Urinary bladder (tissue), 4 donors: ENCODE measurements around the gene PIP5K1B. TPM values are rescaled to one million over a fixed set of nuclear protein-coding genes. Genes with fewer than 3 reads are reported as not detected.

ENCODE experiments used
- DNase-seq: peaks from one replicate; pipeline ENCODE4 v3.0.0-alpha.2; 2015; ENCODE audit errors: extremely low spot score
- H3K27ac ChIP-seq: one replicate; pipeline ENCODE4 v1.5.1; 2013; ENCODE audit warnings: low read depth, mild to moderate bottlenecking, moderate library complexity
- H3K36me3 ChIP-seq: one replicate; pipeline ENCODE4 v1.6.1; 2013; ENCODE audit warnings: mild to moderate bottlenecking, moderate library complexity; ENCODE audit not compliant: insufficient read depth
- H3K4me1 ChIP-seq: one replicate; pipeline ENCODE4 v1.6.1; 2013; ENCODE audit warnings: mild to moderate bottlenecking, moderate library complexity; ENCODE audit not compliant: insufficient read depth
- H3K4me3 ChIP-seq: one replicate; pipeline ENCODE4 v1.5.1; 2013; ENCODE audit warnings: low read depth, low read length
- WGBS: extraction: QIAGEN DNeasy Blood & Tissue Kit; methylation state at CpG from one replicate; pipeline ENCODE4 v1.1.7; 2013; 5-methylcytosine and 5-hydroxymethylcytosine counted together
- polyA plus RNA-seq: library from polyadenylated mRNA; stranded (reverse); fragments of 200-250 nt; gene quantifications from one replicate; pipeline ENCODE4 v1.2.3, GENCODE V29; 2013
- total RNA-seq: library from RNA; depleted of rRNA; stranded (reverse); fragments of >200 nt; gene quantifications from one replicate; pipeline ENCODE4 v1.2.3, GENCODE V29; 2014
- donor health status: healthy with polysubstance abuse.
- donor health status: healthy.

PIP5K1B gene
- total and polyA plus RNA-seq, 2 donors, result 3.1 to 6.4 TPM

GRCh38 chr9:68751556-68751955 lies 46.5 kb downstream of the PIP5K1B start:
- no peaks in the 10 kb centered on the region for H3K36me3 ChIP-seq
- H3K27ac ChIP-seq, result no peak overlapping the region
- no peaks in the 10 kb centered on the region for H3K4me1 ChIP-seq
- no peak overlapping the region for H3K4me3 ChIP-seq
- DNase-seq, result no peak

GRCh38 chr9:68755051-68755450 lies 50.0 kb downstream of the PIP5K1B start:
- Histone ChIP-seq H3K4me1 (no peaks in the 10 kb centered on the region), H3K36me3 (no peaks in the 10 kb centered on the region), H3K4me3 (no peak overlapping the region), H3K27ac (no peak overlapping the region)
- WGBS, result 59% methylated on average over 1 of the region's 1 CpG
- DNase-seq, result no peak

- Histone ChIP-seq H3K27ac (no peak overlapping the region), H3K4me1 (no peaks in the 10 kb centered on the region), H3K36me3 (no peaks in the 10 kb centered on the region), H3K4me3 (no peak overlapping the region)
- 57% methylated on average over 4 of the region's 4 CpGs for WGBS
- no peak for DNase-seq
Measured at GRCh38 chr9:68755752-68756151, 50.7 kb downstream of the PIP5K1B start.

GRCh38 chr9:68759981-68760673 lies 55.1 kb downstream of the PIP5K1B start:
- no peak overlapping the region for H3K4me3 ChIP-seq
- no peak overlapping the region for H3K27ac ChIP-seq
- no peaks in the 10 kb centered on the region for H3K4me1 ChIP-seq
- no peak for DNase-seq
- 71% methylated on average over 2 of the region's 2 CpGs for WGBS
- no peaks in the 10 kb centered on the region for H3K36me3 ChIP-seq

DNA sequence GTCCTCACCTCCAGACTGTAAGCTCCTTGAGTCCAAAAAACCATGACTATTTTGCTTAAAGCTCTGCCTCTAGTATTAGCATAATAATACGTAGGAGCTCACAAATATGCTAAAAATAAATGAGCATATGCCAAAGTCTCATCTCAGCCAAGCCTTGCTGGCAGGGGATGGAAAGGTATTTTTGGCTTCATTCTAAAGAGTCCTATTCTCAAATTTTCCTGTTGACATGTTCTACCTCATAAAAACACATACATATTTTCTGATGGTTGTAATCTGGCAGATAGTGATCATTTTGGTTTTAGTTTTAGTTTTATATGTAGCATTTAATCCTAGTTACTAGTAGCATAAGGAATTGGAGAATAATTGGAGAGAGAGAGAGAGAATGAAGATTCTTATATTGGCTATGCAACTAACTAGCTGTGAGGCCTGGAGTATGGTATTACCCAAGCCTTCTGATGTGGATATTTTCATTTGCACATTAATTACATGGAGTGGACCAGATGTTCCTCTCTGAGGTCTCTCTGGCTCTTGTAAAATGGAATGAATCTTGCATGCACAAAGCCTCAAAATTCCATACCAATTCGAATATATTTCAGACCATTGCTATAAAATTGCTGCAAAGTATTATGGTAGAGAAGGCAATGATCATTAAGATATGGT lies 55.8 kb downstream of the PIP5K1B start:
- Histone ChIP-seq H3K4me3 (no peak overlapping the region), H3K36me3 (no peaks in the 10 kb centered on the region), H3K27ac (no peak overlapping the region), H3K4me1 (no peaks in the 10 kb centered on the region)
- DNase-seq, result no peak
- WGBS, result 50% methylated on average over 2 of the region's 2 CpGs

DNA sequence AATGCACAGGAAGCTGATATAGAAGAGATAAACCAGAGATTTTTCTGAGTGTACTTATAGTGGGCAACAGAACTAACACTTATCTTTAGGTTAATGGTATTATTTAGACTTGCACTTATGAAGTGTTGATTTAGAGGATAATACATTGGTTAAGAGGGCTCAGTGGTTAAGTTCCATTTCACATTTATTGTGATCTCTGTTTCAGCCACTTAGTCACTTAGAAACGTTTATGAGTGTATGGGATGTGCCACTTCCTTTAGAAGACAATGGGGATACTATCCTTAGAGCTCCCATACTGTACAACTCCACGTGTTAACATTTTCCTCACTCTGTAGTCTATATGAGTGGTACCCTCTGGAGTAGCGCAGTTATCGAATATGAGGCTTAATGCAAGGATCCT lies 57.5 kb downstream of the PIP5K1B start:
- no peak for DNase-seq
- Histone ChIP-seq H3K4me1 (no peaks in the 10 kb centered on the region), H3K27ac (no peak overlapping the region), H3K4me3 (no peak overlapping the region), H3K36me3 (no peaks in the 10 kb centered on the region)
- WGBS, result 60% methylated on average over 4 of the region's 4 CpGs

- no peaks in the 10 kb centered on the region for H3K36me3 ChIP-seq
- no peaks in the 10 kb centered on the region for H3K4me1 ChIP-seq
- no peak for DNase-seq
- H3K4me3 ChIP-seq, result no peak overlapping the region
- H3K27ac ChIP-seq, result no peak overlapping the region
- 86% methylated on average over 3 of the region's 3 CpGs for WGBS
Measured at GRCh38 chr9:68763104-68763503, 58.1 kb downstream of the PIP5K1B start.

DNA sequence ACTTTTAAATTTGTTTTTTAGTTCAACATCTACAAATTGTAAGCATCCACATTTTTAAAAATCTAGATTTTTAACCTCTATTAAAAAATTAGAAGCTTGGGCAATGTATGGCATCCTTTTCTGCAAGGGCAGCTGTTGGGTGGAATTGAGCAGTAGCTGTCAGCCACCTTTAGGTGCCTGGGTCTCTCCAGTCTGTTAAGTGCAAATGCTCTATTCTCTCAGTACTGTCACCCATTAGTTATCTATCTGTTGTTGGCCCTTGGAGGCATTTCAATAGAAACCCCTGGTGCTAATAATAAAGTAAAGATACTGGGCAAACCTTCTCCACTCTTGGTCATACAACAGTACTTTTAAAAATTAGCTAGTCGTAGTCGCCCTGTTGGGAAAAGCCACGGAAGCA lies 63.6 kb downstream of the PIP5K1B start:
- no peak overlapping the region for H3K27ac ChIP-seq
- 90% methylated on average over 3 of the region's 3 CpGs for WGBS
- H3K4me3 ChIP-seq, result no peak overlapping the region
- no peak for DNase-seq
- H3K36me3 ChIP-seq, result no peaks in the 10 kb centered on the region
- H3K4me1 ChIP-seq, result no peaks in the 10 kb centered on the region

DNA sequence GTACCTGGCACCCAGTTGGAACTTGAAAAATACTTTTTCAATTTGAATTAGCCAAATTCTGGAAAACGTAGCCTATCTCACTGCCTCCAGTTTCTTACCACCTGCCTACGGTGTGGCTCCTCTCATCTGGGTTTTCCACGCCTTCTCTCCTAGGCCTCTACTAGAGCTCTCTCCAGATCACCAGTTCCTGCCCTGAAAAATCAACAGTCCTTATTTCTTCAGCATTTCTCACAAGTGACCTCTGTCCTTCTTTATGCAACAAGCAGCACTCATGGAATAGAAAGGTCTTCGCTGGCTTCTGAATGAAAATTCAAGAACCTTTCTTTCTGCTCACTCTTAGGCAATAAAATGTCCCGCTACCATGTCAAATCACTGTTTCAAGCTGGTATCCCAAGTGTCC lies 64.8 kb downstream of the PIP5K1B start:
- no peaks in the 10 kb centered on the region for H3K36me3 ChIP-seq
- DNase-seq, result no peak
- 81% methylated on average over 5 of the region's 5 CpGs for WGBS
- H3K4me1 ChIP-seq, result no peaks in the 10 kb centered on the region
- H3K4me3 ChIP-seq, result no peak overlapping the region
- H3K27ac ChIP-seq, result no peak overlapping the region

GRCh38 chr9:68771376-68771775 lies 66.3 kb downstream of the PIP5K1B start:
- 48% methylated on average over 1 of the region's 1 CpG for WGBS
- H3K4me1 ChIP-seq, result no peaks in the 10 kb centered on the region
- no peak for DNase-seq

GRCh38 chr9:68775003-68775730 lies 70.1 kb downstream of the PIP5K1B start:
- no peaks in the 10 kb centered on the region for H3K36me3 ChIP-seq
- H3K4me3 ChIP-seq, result no peak overlapping the region
- H3K4me1 ChIP-seq, result no peaks in the 10 kb centered on the region
- no peak overlapping the region for H3K27ac ChIP-seq
- WGBS, result 78% methylated on average over 5 of the region's 5 CpGs
- DNase-seq, result no peak

More at GRCh38 chr9:68771376-68771775, 66.3 kb downstream of the PIP5K1B start:
- no peak overlapping the region for H3K4me3 ChIP-seq
- no peaks in the 10 kb centered on the region for H3K36me3 ChIP-seq
- no peak overlapping the region for H3K27ac ChIP-seq

DNA sequence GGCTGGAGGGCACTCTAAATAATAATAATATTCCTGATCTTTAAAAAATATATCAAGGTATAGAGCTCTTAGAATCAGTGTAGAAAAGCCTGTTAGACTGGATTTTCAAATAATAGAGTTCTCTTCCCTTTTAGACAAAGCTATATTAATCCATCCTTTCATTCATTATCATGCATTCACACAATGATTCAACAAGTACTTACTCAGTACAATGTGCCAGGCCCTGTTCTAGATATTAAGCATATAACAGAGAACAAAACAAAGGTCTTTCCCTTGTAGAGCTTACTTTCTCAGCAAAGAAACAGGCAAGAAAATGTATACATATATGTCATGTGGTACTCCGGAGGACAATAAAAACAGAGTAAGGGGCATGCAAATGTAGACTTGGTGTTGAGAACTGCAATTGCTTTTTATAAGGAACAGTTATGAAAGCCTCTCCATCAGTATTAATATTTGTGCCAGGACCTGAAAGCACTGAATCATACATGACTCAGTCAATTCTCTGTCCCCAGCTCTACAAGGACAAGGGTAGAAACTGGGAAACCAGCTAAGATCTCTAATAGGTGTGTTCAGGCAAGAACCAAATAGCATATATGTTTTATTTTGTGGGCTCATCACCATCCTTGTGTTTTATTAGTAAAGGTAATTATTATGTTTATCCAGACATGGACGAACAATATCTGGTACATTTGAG lies 72.2 kb downstream of the PIP5K1B start:
- no peaks in the 10 kb centered on the region for H3K4me1 ChIP-seq
- WGBS, result 90% methylated on average over 2 of the region's 2 CpGs
- H3K27ac ChIP-seq, result no peak overlapping the region
- H3K36me3 ChIP-seq, result peaks cover 1% of the 10 kb centered on the region
- no peak overlapping the region for H3K4me3 ChIP-seq
- no peak for DNase-seq

DNA sequence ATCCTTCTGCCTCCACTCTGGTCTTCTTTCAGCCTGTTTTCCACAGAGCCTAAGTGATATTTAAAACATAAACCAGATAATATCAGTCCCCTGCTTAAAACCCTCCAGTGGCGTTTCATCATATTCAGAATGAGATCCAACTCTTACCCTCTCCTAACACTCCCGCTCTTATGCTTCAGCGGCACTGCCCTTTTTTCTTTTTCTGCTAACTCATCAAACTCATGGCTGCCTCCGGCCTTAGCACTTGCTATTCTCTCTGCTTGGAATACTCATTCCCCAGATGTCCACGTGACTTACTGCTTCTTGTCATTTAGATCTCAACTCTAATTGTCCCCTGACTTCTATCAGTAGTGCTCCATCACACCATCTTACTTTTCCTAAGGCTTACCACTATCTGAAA lies 73.6 kb downstream of the PIP5K1B start:
- H3K4me1 ChIP-seq, result no peaks in the 10 kb centered on the region
- H3K4me3 ChIP-seq, result no peak overlapping the region
- no peak for DNase-seq
- no peak overlapping the region for H3K27ac ChIP-seq
- peaks cover 1% of the 10 kb centered on the region for H3K36me3 ChIP-seq
- WGBS, result 88% methylated on average over 5 of the region's 5 CpGs
